ENCODE results near the gene FAM83C. TPM values are rescaled to one million over a fixed set of nuclear protein-coding genes. Genes with fewer than 3 reads are reported as not detected.

Gene FAM83C
- total RNA-seq, 1 experiment from 2014 or later: not detected

- Mint-ChIP-seq H3K27ac (ENCODE audit: unreplicated experiment) (peak overlapping the region; percentile 97), H3K36me3 (ENCODE audit: insufficient read depth, unreplicated experiment) (peaks cover 20% of the 10 kb centered on the region), H3K4me1 (ENCODE audit: low read depth, unreplicated experiment) (peaks cover 52% of the 10 kb centered on the region), H3K9me3 (ENCODE audit: low read depth, unreplicated experiment) (no peaks in the 10 kb centered on the region), H3K4me3 (ENCODE audit: low read depth, unreplicated experiment) (no peak overlapping the region), H3K27me3 (ENCODE audit: unreplicated experiment) (no peaks in the 10 kb centered on the region)
- no peak for DNase-seq
- no peak for TF ChIP-seq CTCF (IDR thresholded peaks at IDR 0.05; ENCODE audit: unreplicated experiment)
- intact Hi-C loops (cut with micrococcal nuclease; ENCODE audit: unreplicated experiment): no loop called here
- BruUV-seq (replicated peaks): no TSS peak
- CTCF ChIA-PET: interaction anchor here (0.7 to 2.9 kb wide), 7 partner anchors 10 to 17 kb away, joined by 3 to 23 read pairs (median 10); no protein-coding TSS in a partner anchor
Observed at GRCh38 chr20:35319871-35320197, 27.6 kb upstream of the FAM83C start.

GRCh38 chr20:35319192-35319870 lies 27.1 kb upstream of the FAM83C start:
- Mint-ChIP-seq H3K27ac (ENCODE audit: unreplicated experiment) (peak overlapping the region; percentile 97), H3K4me3 (ENCODE audit: low read depth, unreplicated experiment) (no peak overlapping the region), H3K9me3 (ENCODE audit: low read depth, unreplicated experiment) (no peaks in the 10 kb centered on the region), H3K4me1 (ENCODE audit: low read depth, unreplicated experiment) (peaks cover 55% of the 10 kb centered on the region), H3K36me3 (ENCODE audit: insufficient read depth, unreplicated experiment) (peaks cover 20% of the 10 kb centered on the region), H3K27me3 (ENCODE audit: unreplicated experiment) (no peaks in the 10 kb centered on the region)
- TF ChIP-seq CTCF (IDR thresholded peaks at IDR 0.05; ENCODE audit: unreplicated experiment): no peak
- intact Hi-C loops (cut with micrococcal nuclease; ENCODE audit: unreplicated experiment): no loop called here
- DNase-seq: no peak
- BruUV-seq (replicated peaks): no TSS peak
- CTCF ChIA-PET: interaction anchor here (2.2 to 2.9 kb wide), 3 partner anchors 10 to 15 kb away, joined by 7 to 23 read pairs (median 20); no protein-coding TSS in a partner anchor

GRCh38 chr20:35318502-35319157 lies 26.4 kb upstream of the FAM83C start:
- H3K27me3 Mint-ChIP-seq (ENCODE audit: unreplicated experiment): no peaks in the 10 kb centered on the region
- BruUV-seq (replicated peaks): TSS peak; percentile 98
- CTCF ChIA-PET: interaction anchor here (0.8 to 2.9 kb wide), 6 partner anchors 8 to 84 kb away, joined by 3 to 23 read pairs (median 7); no protein-coding TSS in a partner anchor
- H3K9me3 Mint-ChIP-seq (ENCODE audit: low read depth, unreplicated experiment): no peaks in the 10 kb centered on the region
- peaks cover 20% of the 10 kb centered on the region for H3K36me3 Mint-ChIP-seq (ENCODE audit: insufficient read depth, unreplicated experiment)
- peaks cover 56% of the 10 kb centered on the region for H3K4me1 Mint-ChIP-seq (ENCODE audit: low read depth, unreplicated experiment)
- intact Hi-C loops (cut with micrococcal nuclease; ENCODE audit: unreplicated experiment): no loop called here
- TF ChIP-seq CTCF (IDR thresholded peaks at IDR 0.05; ENCODE audit: unreplicated experiment): no peak
- peak overlapping the region; percentile 97 for H3K27ac Mint-ChIP-seq (ENCODE audit: unreplicated experiment)
- H3K4me3 Mint-ChIP-seq (ENCODE audit: low read depth, unreplicated experiment): peak overlapping the region; percentile 17
- peak; percentile 81 for DNase-seq

GRCh38 chr20:35317416-35318210 lies 25.4 kb upstream of the FAM83C start:
- Mint-ChIP-seq H3K36me3 (ENCODE audit: insufficient read depth, unreplicated experiment) (peaks cover 23% of the 10 kb centered on the region), H3K4me1 (ENCODE audit: low read depth, unreplicated experiment) (peaks cover 62% of the 10 kb centered on the region), H3K27ac (ENCODE audit: unreplicated experiment) (peak overlapping the region; percentile 97), H3K9me3 (ENCODE audit: low read depth, unreplicated experiment) (no peaks in the 10 kb centered on the region), H3K27me3 (ENCODE audit: unreplicated experiment) (no peaks in the 10 kb centered on the region), H3K4me3 (ENCODE audit: low read depth, unreplicated experiment) (peak overlapping the region; percentile 17)
- intact Hi-C loops (cut with micrococcal nuclease; ENCODE audit: unreplicated experiment): no loop called here
- CTCF ChIA-PET: interaction anchor here (0.8 to 2.9 kb wide), 6 partner anchors 8 to 85 kb away, joined by 3 to 23 read pairs (median 7); no protein-coding TSS in a partner anchor
- TF ChIP-seq CTCF (IDR thresholded peaks at IDR 0.05; ENCODE audit: unreplicated experiment): no peak
- BruUV-seq (replicated peaks): no TSS peak
- DNase-seq: no peak

All from Calu3 (cell line).